Central memory CD4-positive, alpha-beta T cell (primary cell): ENCODE measurements around the gene SPATA2L.

Source experiments
- DNase-seq: peaks from one replicate; pipeline ENCODE4 v3.0.0; 2022

The SPATA2L gene

GRCh38 chr16:89653656-89654295, 47.7 kb downstream of the SPATA2L start:
- DNase-seq, result no peak

DNA sequence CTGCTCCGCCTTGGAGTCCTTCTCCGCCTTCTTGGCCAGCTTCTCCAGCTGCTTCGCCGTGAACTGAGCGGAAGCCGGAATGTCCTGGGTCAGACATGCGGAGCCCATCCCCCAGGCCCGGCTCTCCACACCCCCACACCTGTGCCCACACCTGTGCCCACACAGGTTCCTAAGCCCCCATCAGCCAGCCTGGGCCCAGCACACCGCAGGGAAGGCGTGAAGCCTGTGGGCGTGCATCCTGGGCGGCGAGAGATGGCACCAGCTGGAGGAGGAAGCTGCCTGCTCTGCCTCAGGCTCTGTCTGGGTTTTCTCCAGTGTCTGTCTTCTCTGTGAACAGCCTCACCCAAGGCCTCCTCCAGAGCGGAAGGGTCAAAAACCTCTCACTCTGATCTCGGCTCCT, 49.9 kb downstream of the SPATA2L start:
- no peak for DNase-seq

DNA sequence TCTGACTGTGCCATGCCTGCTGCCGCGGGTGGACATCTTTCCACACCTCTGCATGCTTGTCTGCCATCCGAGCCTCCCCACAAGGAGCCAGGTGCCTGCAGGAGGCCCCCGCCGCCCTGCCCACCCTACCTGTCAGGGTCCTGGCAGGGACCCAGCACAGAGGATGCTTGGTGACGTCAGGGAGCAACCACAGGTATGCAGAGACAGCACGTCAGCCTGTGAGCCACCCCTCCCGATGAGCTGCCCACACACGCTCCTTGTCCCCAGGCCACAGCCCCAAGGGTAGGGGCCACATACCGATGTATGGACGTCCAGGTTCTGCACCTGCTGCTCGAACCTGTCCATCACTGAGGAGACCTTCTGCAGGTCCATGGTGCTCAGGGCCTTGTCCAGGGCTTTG, 54.6 kb downstream of the SPATA2L start:
- DNase-seq, result no peak
